GM18517 (cell line): ENCODE measurements around the gene LLGL2.
"Not testable (repeated sequence)": the region's sequence is repeated elsewhere in the genome, so short reads cannot be mapped to it uniquely, and the experiment has no call there.

ENCODE experiments used
- ATAC-seq: cut with Tn5 transposase; IDR thresholded peaks from one replicate; pipeline ENCODE4 v1.9.1; 2021; ENCODE audit warnings: mild to moderate bottlenecking, moderate library complexity; ENCODE audit not compliant: unreplicated experiment

The LLGL2 gene, protein sequence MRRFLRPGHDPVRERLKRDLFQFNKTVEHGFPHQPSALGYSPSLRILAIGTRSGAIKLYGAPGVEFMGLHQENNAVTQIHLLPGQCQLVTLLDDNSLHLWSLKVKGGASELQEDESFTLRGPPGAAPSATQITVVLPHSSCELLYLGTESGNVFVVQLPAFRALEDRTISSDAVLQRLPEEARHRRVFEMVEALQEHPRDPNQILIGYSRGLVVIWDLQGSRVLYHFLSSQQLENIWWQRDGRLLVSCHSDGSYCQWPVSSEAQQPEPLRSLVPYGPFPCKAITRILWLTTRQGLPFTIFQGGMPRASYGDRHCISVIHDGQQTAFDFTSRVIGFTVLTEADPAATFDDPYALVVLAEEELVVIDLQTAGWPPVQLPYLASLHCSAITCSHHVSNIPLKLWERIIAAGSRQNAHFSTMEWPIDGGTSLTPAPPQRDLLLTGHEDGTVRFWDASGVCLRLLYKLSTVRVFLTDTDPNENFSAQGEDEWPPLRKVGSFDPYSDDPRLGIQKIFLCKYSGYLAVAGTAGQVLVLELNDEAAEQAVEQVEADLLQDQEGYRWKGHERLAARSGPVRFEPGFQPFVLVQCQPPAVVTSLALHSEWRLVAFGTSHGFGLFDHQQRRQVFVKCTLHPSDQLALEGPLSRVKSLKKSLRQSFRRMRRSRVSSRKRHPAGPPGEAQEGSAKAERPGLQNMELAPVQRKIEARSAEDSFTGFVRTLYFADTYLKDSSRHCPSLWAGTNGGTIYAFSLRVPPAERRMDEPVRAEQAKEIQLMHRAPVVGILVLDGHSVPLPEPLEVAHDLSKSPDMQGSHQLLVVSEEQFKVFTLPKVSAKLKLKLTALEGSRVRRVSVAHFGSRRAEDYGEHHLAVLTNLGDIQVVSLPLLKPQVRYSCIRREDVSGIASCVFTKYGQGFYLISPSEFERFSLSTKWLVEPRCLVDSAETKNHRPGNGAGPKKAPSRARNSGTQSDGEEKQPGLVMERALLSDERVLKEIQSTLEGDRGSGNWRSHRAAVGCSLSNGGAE

DNA sequence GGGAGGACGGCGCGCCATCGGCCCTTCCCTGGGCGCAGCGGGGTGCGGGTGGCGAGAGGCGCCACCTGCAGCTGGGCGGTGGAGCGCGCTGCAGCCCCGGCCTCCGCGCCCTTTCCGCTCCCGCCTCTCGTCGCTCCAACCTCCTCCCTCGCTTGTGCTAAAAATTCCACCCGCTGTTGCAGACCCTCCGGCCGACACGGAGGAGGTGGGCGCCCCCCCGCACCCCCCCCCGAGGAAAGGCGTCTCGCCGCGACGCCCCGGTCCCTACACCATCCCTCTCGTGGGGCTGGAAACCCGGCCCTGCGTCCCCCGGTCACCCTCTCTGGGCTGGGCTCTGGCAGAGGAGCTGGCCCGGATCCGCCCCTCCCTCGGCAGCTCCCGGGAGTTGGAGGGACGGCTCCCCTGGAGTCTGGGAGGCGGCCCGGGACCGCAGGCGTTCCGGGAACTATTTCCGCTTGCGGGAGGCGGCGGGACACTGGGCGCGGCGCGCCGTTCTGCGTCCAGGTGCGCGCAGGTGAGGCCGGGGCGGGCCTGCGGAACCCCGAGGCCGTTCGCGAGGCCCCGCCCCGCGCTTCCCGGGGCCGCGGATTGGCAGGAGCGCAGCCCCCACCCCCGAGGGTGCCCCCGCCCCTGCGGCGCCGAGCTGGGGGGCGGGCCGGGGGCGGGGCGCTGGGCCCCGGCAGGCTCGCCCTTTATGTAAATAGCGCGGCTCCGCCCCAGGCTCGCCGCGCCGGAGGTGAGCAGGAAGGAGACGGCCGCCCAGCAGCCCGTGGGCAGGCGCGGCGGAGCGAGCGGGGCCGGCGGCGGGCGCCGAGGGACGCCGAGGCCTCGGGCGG is at the start of gene LLGL2:
TSS of gene LLGL2 (plus strand) at position 728 of the 836 bp plus-strand sequence. CDS start 17,730 bp downstream, outside the sequence.
- ATAC-seq, result peak; percentile 69

DNA sequence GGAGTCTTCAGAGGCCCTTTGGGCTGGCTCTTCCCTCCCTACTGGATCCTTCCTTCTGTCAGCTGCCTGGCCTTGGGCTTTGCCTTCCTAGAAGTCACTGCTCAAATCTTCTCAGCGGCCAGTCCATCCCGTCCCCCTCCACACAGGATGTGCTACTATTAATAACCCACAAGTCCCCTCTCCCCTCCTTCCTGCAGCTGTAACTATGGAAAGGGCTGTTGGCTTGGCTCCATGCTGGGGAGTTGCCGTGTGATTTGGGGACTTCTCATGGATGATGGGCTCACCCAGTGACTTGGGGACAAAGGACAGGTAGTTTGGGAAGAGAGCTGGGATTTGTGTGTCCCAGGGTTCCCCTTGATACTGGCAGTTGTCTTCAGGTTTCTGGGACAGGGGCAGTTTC is 49.6 kb upstream of the LLGL2 start:
- no peak for ATAC-seq

DNA sequence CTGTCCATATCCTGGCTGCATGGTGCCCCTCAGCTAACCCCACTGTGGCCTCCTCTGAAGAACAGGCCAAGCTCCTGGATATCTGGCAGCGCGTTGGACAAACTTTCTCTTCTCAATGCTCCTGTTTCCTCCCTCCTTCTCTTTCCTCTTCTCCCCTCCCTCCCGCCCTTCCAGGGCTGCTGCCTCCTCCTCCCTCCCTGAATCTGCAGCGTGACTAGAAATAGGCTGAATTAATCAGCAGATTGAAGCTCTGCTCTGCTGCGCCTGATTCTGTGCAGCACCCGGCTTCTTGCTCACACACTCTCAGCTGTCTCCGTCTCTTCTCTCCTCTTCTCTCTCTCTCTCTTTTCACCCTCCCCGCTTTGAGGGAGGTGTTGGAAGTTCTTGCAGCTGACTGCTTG is 49.2 kb upstream of the LLGL2 start:
- ATAC-seq, result no peak

DNA sequence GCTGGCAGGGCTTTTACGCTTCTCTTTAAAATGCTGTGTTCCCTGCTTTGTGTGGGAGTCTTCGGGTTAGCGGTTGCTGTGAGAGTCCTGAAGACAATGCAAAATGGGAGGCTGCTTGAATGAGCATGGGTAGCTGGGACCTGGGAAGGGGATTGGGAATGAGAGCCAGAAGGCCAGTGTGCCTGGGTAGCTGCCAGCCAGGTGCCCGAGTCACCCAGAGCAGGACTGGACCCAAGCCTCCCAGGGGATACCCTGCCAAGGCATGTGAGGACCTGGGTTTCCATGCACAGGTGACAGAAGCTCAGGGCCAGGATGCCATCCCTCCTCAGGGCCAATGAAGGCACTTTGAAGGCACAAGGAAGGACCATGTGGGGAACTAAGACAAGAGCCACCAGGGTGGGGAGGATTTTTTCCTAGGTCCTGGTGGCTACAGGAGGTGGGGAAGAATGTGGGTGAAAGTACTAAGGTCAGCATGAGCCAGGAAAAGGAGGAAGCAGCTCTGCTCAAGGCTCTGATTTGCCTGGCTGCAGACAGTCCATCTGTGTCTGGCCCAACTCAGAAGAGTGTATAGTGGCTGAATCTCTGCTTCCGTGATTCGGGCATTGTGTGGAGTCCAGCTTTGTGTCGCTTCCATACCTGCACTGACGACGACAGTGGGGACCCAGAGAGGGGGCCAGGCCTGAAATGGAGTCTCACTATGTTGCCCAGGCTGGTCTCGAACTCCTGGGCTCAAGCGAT is 48.6 kb upstream of the LLGL2 start:
- no peak for ATAC-seq

DNA sequence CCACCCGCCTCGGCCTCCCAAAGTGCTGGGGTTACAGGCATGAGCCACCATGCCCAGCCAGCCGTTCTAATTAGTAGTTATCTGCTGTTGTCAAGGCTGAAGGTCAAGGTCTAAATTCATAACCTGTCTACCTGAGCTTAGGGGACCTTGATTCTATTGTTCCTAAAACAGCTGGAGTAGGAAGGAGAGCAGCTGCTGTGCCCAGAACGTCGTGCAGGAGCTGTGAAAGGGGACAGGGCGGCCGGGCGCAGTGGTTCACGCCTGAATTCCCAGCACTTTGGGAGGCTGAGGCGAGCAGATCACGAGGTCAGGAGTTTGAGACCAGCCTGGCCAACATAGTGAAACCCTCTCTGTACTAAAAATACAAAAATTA is 48.0 kb upstream of the LLGL2 start:
- not testable (repeated sequence) for ATAC-seq

DNA sequence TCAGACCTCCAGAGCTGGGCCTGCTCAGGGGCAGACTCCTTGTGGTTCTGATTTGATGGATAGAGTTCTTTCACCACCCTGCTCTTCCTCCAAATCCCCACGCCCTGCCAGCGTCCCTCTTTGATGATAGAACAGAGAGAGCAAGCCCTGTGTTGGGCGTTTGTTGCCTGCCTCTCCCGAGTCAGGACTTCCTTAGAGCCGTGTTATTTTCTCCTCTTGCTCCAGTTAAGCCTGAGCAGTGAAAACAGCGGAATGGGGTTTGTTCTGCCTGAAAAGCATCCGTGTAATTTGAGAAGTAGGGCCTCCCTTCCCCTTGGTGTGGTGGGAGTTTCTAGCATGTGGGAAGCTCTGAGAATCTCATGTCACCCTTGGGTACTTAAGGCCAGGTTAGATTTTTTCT is 47.0 kb upstream of the LLGL2 start:
- no peak for ATAC-seq

DNA sequence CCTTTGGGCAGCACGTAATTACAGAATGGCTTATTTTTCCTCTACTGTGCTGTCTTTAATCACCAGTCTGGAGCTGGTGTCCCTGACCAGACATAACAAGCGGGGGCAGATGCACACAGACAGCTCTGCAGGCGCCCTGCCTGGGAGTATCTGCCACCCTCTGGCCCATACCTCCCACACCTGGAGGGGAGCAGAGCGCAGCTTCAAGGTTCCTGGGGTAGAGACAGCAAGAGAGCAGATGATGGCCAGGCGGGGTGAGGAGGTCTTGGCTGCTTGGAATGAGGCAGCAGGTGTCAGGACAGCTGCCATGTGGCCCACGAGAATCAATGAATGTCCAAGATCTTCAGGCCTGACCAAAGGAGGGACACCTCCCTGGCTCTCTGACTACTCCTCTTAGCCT is 45.2 kb upstream of the LLGL2 start:
- no peak for ATAC-seq

DNA sequence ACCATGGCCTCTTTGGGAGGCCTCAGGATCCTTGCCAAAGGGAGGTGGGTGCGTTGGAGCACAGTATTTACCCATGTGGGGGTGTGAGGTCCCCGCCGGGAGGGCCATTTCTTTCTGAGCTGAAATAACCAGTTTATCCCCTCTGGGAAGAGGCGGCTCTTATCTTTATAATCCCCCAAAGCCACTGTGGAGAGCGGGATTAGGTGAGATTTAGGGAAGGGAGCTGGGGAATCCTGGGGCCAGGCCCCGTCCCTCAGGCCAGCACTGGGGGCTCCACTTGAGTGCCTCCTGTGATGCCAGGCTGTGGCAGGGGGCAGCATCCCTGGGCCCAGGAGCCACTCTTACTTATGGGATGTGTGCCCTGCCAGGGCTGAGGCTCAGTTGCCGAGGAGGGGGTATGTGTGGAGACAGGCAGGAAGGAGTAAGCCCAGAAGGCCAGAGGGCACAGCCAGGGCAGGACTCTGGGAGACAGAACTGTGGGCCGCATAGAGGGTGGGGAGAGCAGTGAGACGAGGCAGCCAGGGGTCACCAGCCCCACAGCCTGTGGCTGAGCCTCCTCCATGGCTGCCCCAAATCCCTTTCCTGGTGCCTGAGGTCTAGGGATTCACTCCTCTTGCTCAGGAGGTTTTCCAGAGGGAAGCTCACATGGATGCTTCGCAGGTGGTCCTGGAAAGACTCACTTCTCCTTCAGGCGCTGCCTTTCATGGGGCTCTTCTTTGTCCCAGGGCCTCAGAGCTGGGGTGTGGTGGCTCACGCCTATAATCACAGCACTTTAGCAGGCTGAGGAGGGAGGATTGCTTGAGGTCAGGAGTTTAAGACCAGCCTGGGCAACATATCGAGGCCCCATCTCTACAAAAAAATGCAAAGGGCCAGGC is 44.1 kb upstream of the LLGL2 start:
- ATAC-seq, result no peak

DNA sequence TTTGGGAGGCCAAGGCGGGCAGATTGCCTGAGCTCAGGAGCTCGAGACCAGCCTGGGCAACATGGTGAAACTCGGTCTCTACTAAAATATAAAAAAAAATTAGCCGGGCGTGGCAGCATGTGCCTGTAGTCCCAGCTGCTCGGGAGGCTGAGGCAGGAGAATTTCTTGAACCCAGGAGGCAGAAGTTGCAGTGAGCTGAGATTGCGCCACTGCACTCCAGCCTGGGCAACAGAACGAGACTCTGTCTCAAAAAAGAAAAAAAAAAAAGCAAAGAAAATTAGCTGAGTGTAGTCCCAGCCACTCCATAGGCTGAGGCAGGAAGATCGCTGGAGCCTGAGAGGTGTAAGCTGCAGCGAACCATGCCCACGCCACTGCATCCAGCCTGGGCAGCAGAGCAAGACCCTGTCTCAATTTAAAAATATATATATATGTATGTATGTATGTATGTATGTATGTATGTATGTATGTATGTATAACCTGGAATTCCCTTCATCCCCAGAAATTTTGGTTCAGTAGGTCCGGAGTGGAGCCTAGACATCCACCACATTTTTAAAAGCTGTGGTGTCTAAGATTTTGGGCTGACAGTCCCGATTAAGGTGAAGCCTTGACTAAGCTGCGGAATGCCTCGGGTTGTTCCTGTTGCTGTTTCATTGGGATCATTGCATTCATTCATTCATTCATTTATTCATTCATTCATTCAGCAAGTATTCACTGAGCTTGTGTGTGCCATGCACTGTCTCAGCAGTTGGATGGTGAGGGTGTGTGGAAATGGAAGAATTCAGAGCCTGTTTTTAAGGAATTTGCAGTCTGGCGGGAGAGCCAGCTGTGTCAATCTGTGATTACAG is 43.2 kb upstream of the LLGL2 start:
- no peak for ATAC-seq

DNA sequence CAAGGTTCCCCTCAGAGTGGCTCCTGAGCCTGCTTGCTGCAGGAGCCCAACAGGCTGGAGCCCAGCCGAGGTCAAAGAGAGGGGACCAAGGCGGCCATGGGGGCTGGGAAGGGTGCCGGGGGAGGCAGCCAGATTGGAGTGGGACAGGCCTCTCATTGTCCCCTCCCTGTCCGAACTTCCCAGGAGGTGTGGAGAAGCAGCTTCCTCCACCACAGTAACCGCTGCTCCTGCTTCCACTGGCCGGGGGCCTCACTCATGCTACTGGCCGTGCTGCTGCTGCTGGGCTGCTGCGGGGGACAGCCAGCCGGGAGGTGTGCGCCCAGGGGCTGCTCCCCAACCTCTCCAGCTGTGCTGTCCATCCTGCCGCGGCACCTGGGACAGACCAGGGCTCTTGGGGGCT is 39.8 kb upstream of the LLGL2 start:
- no peak for ATAC-seq

DNA sequence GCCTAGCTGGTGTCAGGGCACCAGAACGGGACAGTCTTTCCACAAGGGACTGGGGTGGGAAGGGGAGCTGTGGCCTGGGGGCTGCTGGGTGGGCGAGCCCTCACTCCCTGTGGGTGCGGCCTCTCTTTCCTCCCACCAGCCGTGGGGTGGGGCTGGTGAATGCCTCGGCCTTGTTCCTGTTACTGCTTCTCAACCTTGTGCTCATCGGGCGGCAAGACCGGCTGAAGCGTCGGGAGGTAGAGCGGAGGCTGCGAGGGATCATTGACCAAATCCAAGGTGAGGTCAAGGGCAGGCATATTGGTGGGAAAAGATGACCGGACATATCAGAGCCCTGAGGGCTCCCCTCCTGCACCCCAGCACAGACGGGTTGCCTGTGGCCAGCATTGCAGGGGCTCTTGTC is 39.3 kb upstream of the LLGL2 start:
- no peak for ATAC-seq

DNA sequence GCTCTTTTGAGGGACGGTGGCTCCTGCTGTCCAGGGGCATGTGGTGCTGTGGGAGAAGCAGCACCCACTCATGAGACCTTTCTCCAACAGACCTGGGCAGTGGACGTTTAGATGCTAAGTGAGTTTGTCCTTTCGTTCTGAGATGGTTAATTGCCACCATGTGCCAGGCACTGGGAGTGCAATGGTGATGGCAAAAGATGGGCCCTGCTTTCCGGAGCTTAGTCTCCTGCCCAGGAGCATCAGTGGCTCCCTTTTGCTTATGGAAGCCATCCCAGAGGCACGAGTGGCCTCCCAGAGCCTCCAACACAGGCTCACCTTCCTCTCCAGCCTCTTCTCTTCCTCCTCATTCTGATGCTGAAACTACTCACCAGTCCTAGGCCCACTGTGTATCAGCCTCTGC is 38.5 kb upstream of the LLGL2 start:
- no peak for ATAC-seq

DNA sequence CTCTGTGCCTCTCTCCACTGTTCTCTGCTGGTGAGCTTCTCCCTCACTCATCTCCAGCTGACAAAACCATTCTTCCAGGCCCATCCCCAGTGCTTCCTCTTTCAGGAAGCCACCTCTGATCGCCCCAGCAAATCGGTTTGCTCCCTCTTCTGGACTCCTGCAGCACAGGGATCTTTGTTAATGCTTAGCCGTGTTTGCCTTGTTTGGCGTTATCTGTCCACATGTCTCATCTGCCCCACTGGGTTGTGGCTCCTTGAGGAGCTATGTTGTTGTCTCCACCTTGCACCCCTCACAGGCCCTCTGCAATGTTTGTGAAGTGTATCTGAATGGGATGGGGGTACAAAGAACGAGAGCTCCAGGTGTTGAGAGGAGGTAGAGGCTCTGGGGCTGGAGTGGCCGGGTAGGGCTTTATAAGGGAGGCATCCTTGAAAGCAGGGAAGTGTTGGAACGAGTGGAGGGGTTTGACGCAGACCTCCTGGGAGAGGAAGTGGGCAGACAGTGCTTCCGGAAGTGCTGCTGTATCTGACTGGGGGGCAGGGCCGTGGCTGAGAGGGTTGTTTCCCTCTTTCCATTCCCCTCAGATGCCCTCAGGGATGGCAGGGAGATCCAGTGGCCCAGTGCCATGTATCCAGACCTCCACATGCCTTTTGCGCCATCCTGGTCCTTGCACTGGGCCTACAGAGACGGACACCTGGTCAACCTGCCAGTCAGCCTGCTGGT is 38.0 kb upstream of the LLGL2 start:
- no peak for ATAC-seq

DNA sequence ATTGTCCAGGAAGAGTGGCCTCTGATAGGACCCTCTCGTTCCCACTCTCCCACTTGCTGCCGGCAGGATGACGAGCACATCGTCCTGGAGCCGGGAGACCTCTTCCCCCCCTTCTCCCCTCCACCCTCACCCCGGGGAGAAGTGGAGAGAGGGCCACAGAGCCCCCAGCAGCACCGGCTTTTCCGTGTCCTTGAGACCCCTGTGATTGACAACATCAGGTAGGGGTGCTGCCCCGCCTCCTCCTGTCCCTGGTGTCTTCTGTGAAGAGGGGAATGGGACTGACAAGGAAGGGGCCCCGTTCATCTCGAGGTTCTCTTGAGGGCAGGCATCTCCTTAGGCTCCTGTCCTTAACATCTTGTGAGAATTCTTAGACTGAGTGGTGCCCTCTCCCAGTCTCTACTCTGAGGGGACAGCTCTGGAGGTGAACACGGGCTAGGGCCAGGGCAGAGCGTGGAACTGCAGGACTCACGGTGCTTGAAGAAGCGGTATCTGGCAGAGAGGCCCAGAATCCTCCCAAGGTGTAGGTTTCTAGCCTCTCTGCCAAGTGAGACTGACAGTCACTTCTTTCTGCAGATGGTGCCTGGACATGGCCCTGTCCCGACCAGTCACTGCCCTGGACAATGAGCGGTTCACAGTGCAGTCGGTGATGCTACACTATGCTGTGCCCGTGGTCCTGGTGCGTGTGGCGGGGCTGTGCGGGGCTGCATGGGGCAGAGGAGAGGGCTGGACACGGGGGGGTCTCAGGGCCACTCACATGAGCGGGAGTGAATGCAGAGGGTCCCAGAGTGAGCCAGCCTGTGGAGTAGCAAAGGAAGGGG is 36.6 kb upstream of the LLGL2 start:
- no peak for ATAC-seq

DNA sequence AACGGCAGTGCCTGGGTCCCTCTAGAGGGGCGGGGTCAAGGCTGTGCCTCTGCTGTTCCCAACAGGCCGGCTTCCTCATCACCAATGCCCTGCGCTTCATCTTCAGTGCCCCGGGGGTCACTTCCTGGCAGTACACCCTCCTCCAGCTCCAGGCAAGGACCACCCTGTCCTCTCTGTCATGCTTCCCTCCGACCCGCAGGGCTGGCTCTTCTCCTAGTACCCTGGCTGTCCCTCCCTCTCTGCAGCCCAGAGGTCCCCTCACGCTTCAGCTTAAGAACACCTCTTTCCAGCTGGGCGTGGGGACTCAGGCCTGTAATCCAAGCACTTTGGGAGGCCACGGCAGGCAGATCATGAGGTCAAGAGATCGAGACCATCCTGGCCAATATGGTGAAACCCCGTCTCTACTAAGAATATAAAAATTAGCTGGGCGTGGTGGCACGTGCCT is 36.0 kb upstream of the LLGL2 start:
- ATAC-seq, result no peak

DNA sequence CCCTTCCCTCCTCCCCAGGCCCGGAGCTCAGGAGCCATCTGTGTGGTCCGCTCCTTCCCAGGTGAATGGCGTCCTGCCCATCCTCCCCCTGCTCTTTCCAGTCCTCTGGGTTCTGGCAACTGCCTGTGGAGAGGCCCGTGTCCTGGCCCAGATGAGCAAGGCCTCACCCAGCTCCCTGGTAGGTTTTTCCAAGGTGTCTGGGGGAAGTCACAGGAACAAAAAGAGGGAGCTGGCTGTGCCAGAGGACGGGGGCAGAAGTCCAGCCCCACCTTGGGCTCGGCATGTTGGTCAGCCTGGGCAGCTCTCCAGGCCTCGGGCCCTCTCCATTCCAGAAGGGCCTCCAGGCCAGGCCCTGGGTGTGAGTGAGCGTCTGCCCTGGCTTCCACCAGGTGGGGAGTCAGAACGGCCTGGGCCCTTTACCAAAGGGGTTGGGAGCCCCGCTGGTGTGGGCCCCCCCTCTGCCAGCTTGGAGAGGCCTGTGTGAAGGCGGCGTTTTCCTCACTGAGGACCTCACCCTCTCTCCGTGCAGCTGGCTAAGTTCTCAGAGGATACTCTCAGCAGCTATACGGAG is 35.2 kb upstream of the LLGL2 start:
- no peak for ATAC-seq
